Esophagus squamous epithelium (tissue), 5 donors: Measurements from ENCODE around the gene DMRTC2. TPM values are rescaled to one million over a fixed set of nuclear protein-coding genes. Genes with fewer than 3 reads are reported as not detected.
A peak's percentile ranks its signal among the peaks of the same experiment; 100 is the strongest.

Source experiments
- DNase-seq: peaks from one replicate; lab custom pipeline; 2025; lab: John Stamatoyannopoulos, UW
- H3K27ac ChIP-seq, 4 donors: fragments of 200-600 bp; sonication (generic); one replicate each; pipeline ENCODE4 v1.5.1; 2016 to 2019; ENCODE audit warnings: mild to moderate bottlenecking in 1 of 4
- H3K27me3 ChIP-seq, 4 donors: fragments of 200-600 bp; sonication (generic); 1 replicate in 3 of 4; 2 replicates in 1 of 4; pipeline versions ENCODE4 v1.5.1 to v1.6.0; 2017 to 2021; ENCODE audit warnings: antibody characterized with exemption in 1 of 4
- H3K36me3 ChIP-seq, 3 donors: fragments of 200-600 bp; sonication (generic); one replicate each; pipeline ENCODE4 v1.5.1; 2016 to 2019
- H3K4me1 ChIP-seq, 3 donors: fragments of 200-600 bp; sonication (generic); one replicate each; pipeline ENCODE4 v1.5.1; 2017 to 2019
- H3K4me3 ChIP-seq, 4 donors: fragments of 200-600 bp; sonication (generic); 1 replicate in 3 of 4; 2 replicates in 1 of 4; pipeline ENCODE4 v1.5.1; 2016 to 2019; ENCODE audit warnings: mild to moderate bottlenecking in 2 of 4, moderate library complexity in 1 of 4
- H3K9me3 ChIP-seq, 3 donors: fragments of 200-600 bp; sonication (generic); one replicate each; pipeline ENCODE4 v1.5.1; 2016 to 2019
- CTCF ChIP-seq, 6 experiments: fragments of 450-650 bp in 4 of 6; fragments of 200-600 bp in 2 of 6; sonication (generic) in 2 of 6; IDR thresholded peaks; one replicate each; pipeline ENCODE4 v1.5.1; 2016 to 2019; ENCODE audit warnings: antibody characterized with exemption in 6 of 6, mild to moderate bottlenecking in 4 of 6, moderate library complexity in 4 of 6
- POLR2A ChIP-seq, 4 donors: fragments of 450-650 bp; IDR thresholded peaks; one replicate each; pipeline ENCODE4 v1.6.1; 2017; ENCODE audit warnings: antibody characterized with exemption in 4 of 4, mild to moderate bottlenecking in 4 of 4, moderate library complexity in 3 of 4
- WGBS, 2 donors: methylation state at CpG; one replicate each; pipeline ENCODE4 v1.1.5; 2018; 5-methylcytosine and 5-hydroxymethylcytosine counted together
- intact Hi-C: fragments of 100-400 bp; cut with DNase I; formaldehyde crosslinking; loops from one replicate; pipeline ENCODE4 v1.15.0; 2022
- total RNA-seq, 4 donors: library from RNA; depleted of rRNA; stranded (reverse); fragments of >200 nt; gene quantifications; one replicate each; pipeline ENCODE4 v1.1.0, GENCODE V29; 2016
- donor health status: DM: yes; HTN: yes; CAD: no.

Gene DMRTC2
- total RNA-seq, 4 donors from 2014 or later: not detected

GRCh38 chr19:41893899-41894298, 49.1 kb downstream of the DMRTC2 start:
- WGBS, 2 donors: 74 to 87% methylated on average over 4 to 6 of the region's 6 CpGs
- Histone ChIP-seq H3K4me1 (peaks cover 0 to 7% (median 0%) of the 10 kb centered on the region in 3 donors), H3K27me3 (no peaks in the 10 kb centered on the region), H3K36me3 (peaks cover 46 to 94% (median 55%) of the 10 kb centered on the region in 3 donors), H3K4me3 (no peak overlapping the region), H3K9me3 (no peaks in the 10 kb centered on the region), H3K27ac (no peak overlapping the region)
- intact Hi-C loops: no loop called here
- TF ChIP-seq CTCF (IDR thresholded peaks at IDR 0.05) (peak in 1 of 6 experiments; percentile 5), POLR2A (IDR thresholded peaks at IDR 0.05) (no peak)
- DNase-seq: no peak

GRCh38 chr19:41894350-41894749, 49.5 kb downstream of the DMRTC2 start:
- no peak for DNase-seq
- no peaks in the 10 kb centered on the region for H3K9me3 ChIP-seq
- no peak for TF ChIP-seq CTCF (IDR thresholded peaks at IDR 0.05)
- H3K4me1 ChIP-seq: peaks cover 0 to 7% (median 0%) of the 10 kb centered on the region in 3 donors
- H3K4me3 ChIP-seq: no peak overlapping the region
- H3K27me3 ChIP-seq: no peaks in the 10 kb centered on the region
- intact Hi-C loops: no loop called here
- no peak overlapping the region for H3K27ac ChIP-seq
- H3K36me3 ChIP-seq: peaks cover 43 to 94% (median 53%) of the 10 kb centered on the region in 3 donors
- 66 to 82% methylated on average over 3 to 6 of the region's 14 CpGs for WGBS, 2 donors

GRCh38 chr19:41895745-41896580, 51.1 kb downstream of the DMRTC2 start:
- Histone ChIP-seq H3K27ac (no peak overlapping the region), H3K4me1 (peaks cover 0 to 7% (median 0%) of the 10 kb centered on the region in 3 donors), H3K27me3 (no peaks in the 10 kb centered on the region), H3K36me3 (peaks cover 44 to 96% (median 45%) of the 10 kb centered on the region in 3 donors), H3K9me3 (no peaks in the 10 kb centered on the region), H3K4me3 (no peak overlapping the region)
- intact Hi-C loops: no loop called here
- no peak for DNase-seq
- TF ChIP-seq CTCF (IDR thresholded peaks at IDR 0.05): no peak
- TF ChIP-seq POLR2A (IDR thresholded peaks at IDR 0.05): no peak
- 82 to 92% methylated on average over 5 to 15 of the region's 19 CpGs for WGBS, 2 donors

GRCh38 chr19:41896581-41896942, 51.7 kb downstream of the DMRTC2 start:
- no peaks in the 10 kb centered on the region for H3K9me3 ChIP-seq
- 100% methylated on average over 1 of the region's 1 CpG; no CpG with 5 or more reads in 1 of the 2 donors for WGBS, 2 donors
- H3K4me1 ChIP-seq: peaks cover 0 to 7% (median 0%) of the 10 kb centered on the region in 3 donors
- intact Hi-C loops: no loop called here
- no peak overlapping the region for H3K27ac ChIP-seq
- no peaks in the 10 kb centered on the region for H3K27me3 ChIP-seq
- TF ChIP-seq POLR2A (IDR thresholded peaks at IDR 0.05): no peak
- no peak for DNase-seq
- H3K36me3 ChIP-seq: peaks cover 44 to 96% (median 51%) of the 10 kb centered on the region in 3 donors
- no peak overlapping the region for H3K4me3 ChIP-seq

- DNase-seq: no peak
- Histone ChIP-seq H3K9me3 (no peaks in the 10 kb centered on the region), H3K27me3 (no peaks in the 10 kb centered on the region), H3K27ac (no peak overlapping the region), H3K4me3 (no peak overlapping the region), H3K4me1 (peaks cover 0 to 6% (median 0%) of the 10 kb centered on the region in 3 donors), H3K36me3 (peaks cover 44 to 96% (median 56%) of the 10 kb centered on the region in 3 donors)
- TF ChIP-seq POLR2A (IDR thresholded peaks at IDR 0.05) (no peak), CTCF (IDR thresholded peaks at IDR 0.05) (no peak)
- no CpG with 5 or more reads among the region's 3 CpGs for WGBS, 2 donors
- intact Hi-C loops: no loop called here
Observed at GRCh38 chr19:41897181-41897580, 52.3 kb downstream of the DMRTC2 start.
